GM10248 (cell line): Measurements from ENCODE around the gene RAB3IP.

Source experiments
- CTCF ChIA-PET: fragments of 300-600 bp; sonication (Branson Sonifier 250); formaldehyde crosslinking; extraction: SDS; loops from one replicate; lab custom pipeline; 2021; ENCODE audit warnings: antibody characterized with exemption; lab: Yijun Ruan, JAX
- POLR2A ChIA-PET: fragments of 350-650 bp; sonication (Branson Sonifier 250); formaldehyde crosslinking; extraction: SDS; loops from one replicate; lab custom pipeline; 2020; ENCODE audit warnings: antibody characterized with exemption; lab: Yijun Ruan, JAX
- DNase-seq: peaks from one replicate; pipeline ENCODE4 v3.0.0; 2012; ENCODE audit errors: extremely low spot score
- CTCF ChIP-seq: IDR thresholded peaks from 2 replicates; pipeline ENCODE4 v1.5.1; 2012; ENCODE audit warnings: mild to moderate bottlenecking, low read depth; ENCODE audit errors: extremely low read depth, missing control alignments, control extremely low read depth

The RAB3IP gene

GRCh38 chr12:69836015-69836414 lies 97.4 kb downstream of the RAB3IP start:
- no peak for DNase-seq
- CTCF ChIA-PET: no interaction called here
- TF ChIP-seq CTCF: no peak
- POLR2A ChIA-PET: no interaction called here

- DNase-seq: no peak
- POLR2A ChIA-PET: no interaction called here
- TF ChIP-seq CTCF: no peak
- CTCF ChIA-PET: no interaction called here
These were observed 98.5 kb downstream of the RAB3IP start for GRCh38 chr12:69837191-69837590.

GRCh38 chr12:69837657-69838415 lies 99.2 kb downstream of the RAB3IP start:
- POLR2A ChIA-PET: no interaction called here
- DNase-seq: no peak
- no peak for TF ChIP-seq CTCF
- CTCF ChIA-PET: no interaction called here

GRCh38 chr12:69840727-69841126 lies 102.1 kb downstream of the RAB3IP start:
- TF ChIP-seq CTCF: no peak
- no peak for DNase-seq
- ChIA-PET POLR2A (no interaction called here), CTCF (interaction anchor here (1.2 kb wide), 1 partner anchor 12 kb away, joined by 3 read pairs; no protein-coding TSS in a partner anchor)

GRCh38 chr12:69843608-69844007 lies 104.9 kb downstream of the RAB3IP start:
- POLR2A ChIA-PET: no interaction called here

GRCh38 chr12:69844416-69844815 lies 105.8 kb downstream of the RAB3IP start:
- no peak for TF ChIP-seq CTCF
- no peak for DNase-seq
- CTCF ChIA-PET: no interaction called here
- POLR2A ChIA-PET: no interaction called here

More at GRCh38 chr12:69843608-69844007, 104.9 kb downstream of the RAB3IP start:
- TF ChIP-seq CTCF: no peak
- no peak for DNase-seq
- CTCF ChIA-PET: no interaction called here
